K562 (cell line): ENCODE results near the gene CACNA1C. TPM values are rescaled to one million over a fixed set of nuclear protein-coding genes. Genes with fewer than 3 reads are reported as not detected.

Experiments used
- ATAC-seq: fragments of 200-7000 bp; cut with Tn5 transposase; 3 replicates; pipeline ENCODE4 v1.9.1; 2020; ENCODE audit warnings: moderate library complexity
- BruUV-seq: library from RNA; stranded (reverse); fragments of 400-500 nt; replicated peaks from 2 replicates; lab custom pipeline; 2021; lab: Mats Ljungman, UMichigan
- CTCF ChIA-PET: fragments of 300-600 bp; formaldehyde crosslinking; extraction: SDS; loops from one replicate; lab custom pipeline; 2021; ENCODE audit warnings: low intra/inter-chr PET ratio; lab: Yijun Ruan, JAX
- POLR2A ChIA-PET: fragments of 300-600, 350-650 bp; sonication (Branson Sonifier 250); formaldehyde crosslinking; extraction: SDS; loops from one replicate; lab custom pipeline; 2021; ENCODE audit warnings: antibody characterized with exemption, inconsistent platforms; lab: Yijun Ruan, JAX
- DNase-seq, 4 experiments: peaks; one replicate each; pipeline versions ENCODE4 v3.0.0 to v3.0.0-alpha.2; 2011 to 2018; ENCODE audit warnings: low spot score in 3 of 4, mixed read lengths in 3 of 4; ENCODE audit errors: extremely low read depth in 1 of 4
- FAIRE-seq: peaks from 2 replicates; lab custom pipeline; 2011; peaks lifted over from hg19 to GRCh38; lab: Jason Lieb, UNC
- H2AFZ ChIP-seq: 2 replicates; pipeline ENCODE4 v1.6.0; 2011; ENCODE audit warnings: low read depth, low read length, control low read depth, inconsistent platforms
- H3K27ac ChIP-seq: fragments of 200-600 bp; 3 replicates; pipeline ENCODE4 v1.8.0; 2011; ENCODE audit warnings: low read depth, mild to moderate bottlenecking, control low read depth, inconsistent platforms, low read length, moderate library complexity, mixed read lengths; ENCODE audit errors: extremely low read depth
- H3K27me3 ChIP-seq, 2 experiments: fragments of 300-600 bp in 1 of 2; 2 replicates in 1 of 2; 3 replicates in 1 of 2; pipeline versions ENCODE4 v1.6.0 to v1.8.0; 2011; ENCODE audit warnings: inconsistent platforms in 2 of 2, low read length in 2 of 2, mild to moderate bottlenecking in 1 of 2, mixed read lengths in 1 of 2, moderate library complexity in 1 of 2; ENCODE audit not compliant: control insufficient read depth in 2 of 2, insufficient read depth in 2 of 2
- H3K36me3 ChIP-seq: fragments of 300-600 bp; 3 replicates; pipeline ENCODE4 v1.8.0; 2011; ENCODE audit warnings: mild to moderate bottlenecking, low read length, inconsistent platforms; ENCODE audit not compliant: control insufficient read depth, insufficient read depth
- H3K4me1 ChIP-seq, 2 experiments: fragments of 200-600 bp in 1 of 2; replicated peaks in 1 of 2; 2 replicates in 1 of 2; 3 replicates in 1 of 2; pipeline versions ENCODE4 v1.5.1 to v1.8.0; 2011; ENCODE audit warnings: inconsistent platforms in 2 of 2, low read length in 2 of 2, mild to moderate bottlenecking in 1 of 2, mixed read lengths in 1 of 2, moderate library complexity in 1 of 2; ENCODE audit not compliant: control insufficient read depth in 2 of 2, insufficient read depth in 2 of 2
- H3K4me2 ChIP-seq: 2 replicates; pipeline ENCODE4 v1.6.1; 2011; ENCODE audit warnings: low read length, control low read depth, inconsistent platforms, mixed read lengths; ENCODE audit not compliant: insufficient read depth
- H3K4me3 ChIP-seq: fragments of 200-600 bp; sonication (generic), shearing (Covaris generic); 2 replicates; pipeline ENCODE4 v1.5.1; 2016; ENCODE audit warnings: control low read depth, inconsistent platforms
- H3K79me2 ChIP-seq: fragments of 200-600 bp; 3 replicates; pipeline ENCODE4 v1.8.0; 2011; ENCODE audit warnings: low read length, inconsistent platforms; ENCODE audit not compliant: control insufficient read depth, insufficient read depth
- H3K9ac ChIP-seq, 2 experiments: 2 replicates each; pipeline versions ENCODE4 v1.6.0 to v1.6.1; 2011; ENCODE audit warnings: low read depth in 2 of 2, low read length in 2 of 2, control low read depth in 1 of 2, inconsistent platforms in 1 of 2, mild to moderate bottlenecking in 1 of 2, mixed read lengths in 1 of 2; ENCODE audit not compliant: insufficient read depth in 1 of 2
- H3K9me1 ChIP-seq: one replicate; pipeline ENCODE4 v1.6.0; 2011; ENCODE audit warnings: inconsistent platforms, mild to moderate bottlenecking, low read length, moderate library complexity; ENCODE audit not compliant: control insufficient read depth, insufficient read depth
- H3K9me3 ChIP-seq: replicated peaks from 2 replicates; pipeline ENCODE4 v1.5.1; 2011; ENCODE audit warnings: low read depth, low read length, inconsistent platforms; ENCODE audit not compliant: control insufficient read depth, insufficient read depth
- H4K20me1 ChIP-seq: replicated peaks from 2 replicates; pipeline ENCODE4 v1.6.1; 2011; ENCODE audit warnings: low read length, inconsistent platforms, mixed read lengths; ENCODE audit not compliant: control insufficient read depth, insufficient read depth
- ARID1B ChIP-seq: fragments of 450-650 bp; IDR thresholded peaks from 2 replicates; pipeline ENCODE4 v1.6.1; 2016; ENCODE audit warnings: antibody characterized with exemption, mild to moderate bottlenecking, inconsistent platforms
- FOSL1 ChIP-seq: fragments of 200-800 bp; sonication (Bioruptor generic); conservative IDR thresholded peaks from 2 replicates; pipeline ENCODE4 v1.6.1; 2016; ENCODE audit warnings: missing genetic modification characterization, missing compliant biosample characterization
- MCM5 ChIP-seq: fragments of 450-650 bp; IDR thresholded peaks from 2 replicates; pipeline ENCODE4 v1.6.1; 2016; ENCODE audit warnings: low read depth
- SIN3B ChIP-seq: fragments of 450-650 bp; IDR thresholded peaks from 2 replicates; pipeline ENCODE4 v1.6.1; 2017; ENCODE audit warnings: low read depth, mild to moderate bottlenecking, moderate library complexity
- SMAD2 ChIP-seq: fragments of 150-350 bp; IDR thresholded peaks from 2 replicates; pipeline ENCODE4 v1.6.1; 2014; ENCODE audit warnings: low read depth, mild to moderate bottlenecking, low read length
- SMC3 ChIP-seq: conservative IDR thresholded peaks from 2 replicates; pipeline ENCODE4 v1.6.1; 2011; ENCODE audit warnings: low read depth, low read length, improper control_type of control experiment; ENCODE audit not compliant: insufficient read depth
- SRF ChIP-seq, 2 experiments: fragments of 250-450, 450-650 bp in 1 of 2; sonication (Bioruptor Pico) in 1 of 2; sonication (generic) in 1 of 2; formaldehyde crosslinking; IDR thresholded peaks; 2 replicates each; pipeline versions ENCODE4 v1.5.0 to v1.5.1; 2020 to 2022; ENCODE audit warnings: mild to moderate bottlenecking in 1 of 2, missing genetic modification reagents in 1 of 2
- ZNF699 ChIP-seq: fragments of 250-450 bp; sonication (Bioruptor Pico); IDR thresholded peaks from 2 replicates; pipeline ENCODE4 v1.8.0; 2021; ENCODE audit warnings: mild to moderate bottlenecking, moderate library complexity; ENCODE audit not compliant: insufficient replicate concordance
- WGBS: fragments of 100-300 bp; shearing (Covaris generic); methylation state at CpG from one replicate; pipeline ENCODE4 v1.1.6; 2016; ENCODE audit warnings: low coverage, mixed read lengths; ENCODE audit not compliant: insufficient coverage; ENCODE audit errors: missing lambda C conversion rate; 5-methylcytosine and 5-hydroxymethylcytosine counted together
- in situ Hi-C: fragments of 300-500 bp; cut with MboI; formaldehyde crosslinking; loops from 4 replicates; pipeline ENCODE4 v1.15.0; 2018; ENCODE audit warnings: inconsistent platforms, mixed read lengths
- intact Hi-C: fragments of 100-400 bp; cut with micrococcal nuclease; formaldehyde crosslinking; loops from 2 replicates; pipeline ENCODE4 v1.14.2; 2022
- polyA plus RNA-seq, 8 experiments: library from polyadenylated mRNA; depleted of rRNA in 4 of 8; stranded (reverse) in 5 of 8; unstranded in 3 of 8; fragments of >200 nt; fragmentation: Nextera tagmentation in 2 of 8; fragmentation: Illumina TruSeq in 1 of 8; extraction: Ambion mirVana in 2 of 8; extraction: Trizol in 1 of 8; gene quantifications; 2 replicates each; pipeline versions ENCODE4 v1.2.1 to v1.2.3, GENCODE V29; 2011 to 2014; ENCODE audit warnings: inconsistent platforms in 1 of 8, missing spikeins in 1 of 8
- total RNA-seq, 7 experiments: library from RNA; depleted of rRNA in 6 of 7; stranded (reverse); fragments of >200 nt in 6 of 7; fragmentation: Illumina TruSeq in 2 of 7; extraction: Trizol in 2 of 7; gene quantifications; 2 replicates each; pipeline versions ENCODE4 v1.2.1 to v1.2.3, GENCODE V29; 2011 to 2021; ENCODE audit warnings: low replicate concordance in 1 of 7

Gene CACNA1C
- total and polyA plus RNA-seq, 9 of the 15 experiments (the other 6 are each of a cell fraction or from before 2014, with no cell fraction given): not detected

GRCh38 chr12:2443776-2444175 lies 391.0 kb downstream of the CACNA1C start:
- Histone ChIP-seq H3K4me2 (no peak overlapping the region), H4K20me1 (no peaks in the 10 kb centered on the region), H2AFZ (no peak overlapping the region), H3K27me3 (no peaks in the 10 kb centered on the region), H3K27ac (no peak overlapping the region), H3K9ac (no peak overlapping the region), H3K36me3 (no peaks in the 10 kb centered on the region)
- ATAC-seq (no peak), DNase-seq (no peak)
- in situ Hi-C loops: no loop called here
- CTCF ChIA-PET: no interaction called here
- POLR2A ChIA-PET: interaction anchor here (0.6 kb wide), 1 partner anchor 157 kb away, joined by 3 read pairs; no protein-coding TSS in a partner anchor
- no TSS peak for BruUV-seq
- intact Hi-C loops: no loop called here
- TF ChIP-seq SMAD2: no peak
- no peak for TF ChIP-seq FOSL1 (tag)
- TF ChIP-seq ARID1B: no peak
- no peak for TF ChIP-seq ZNF699 (CRISPR knock-in tag)
- TF ChIP-seq SIN3B: no peak
- TF ChIP-seq, all 486 proteins: peak for 0
- Histone ChIP-seq H3K4me1 (no peaks in the 10 kb centered on the region), H3K9me3 (no peaks in the 10 kb centered on the region), H3K4me3 (no peak overlapping the region), H3K9me1 (no peaks in the 10 kb centered on the region), H3K79me2 (no peaks in the 10 kb centered on the region)
- FAIRE-seq: no peak
- WGBS: 0% methylated on average over 7 of the region's 7 CpGs

- no peak overlapping the region for H3K4me3 ChIP-seq
- no peak for DNase-seq
- no CpG with 5 or more reads among the region's 1 CpG for WGBS
- H3K4me1 ChIP-seq: no peaks in the 10 kb centered on the region
- H3K27me3 ChIP-seq: no peaks in the 10 kb centered on the region; a peak in 1 of 5 replicates
- H2AFZ ChIP-seq: no peak overlapping the region
- H3K9me1 ChIP-seq: no peaks in the 10 kb centered on the region
- in situ Hi-C loops (no loop called here), intact Hi-C loops (no loop called here)
- H3K27ac ChIP-seq: no peak overlapping the region
- H4K20me1 ChIP-seq: no peaks in the 10 kb centered on the region
- ATAC-seq: no peak
- H3K9ac ChIP-seq: no peak overlapping the region
- BruUV-seq: no TSS peak
- FAIRE-seq: no peak
- H3K36me3 ChIP-seq: no peaks in the 10 kb centered on the region
- ChIA-PET POLR2A (no interaction called here), CTCF (no interaction called here)
- no peak overlapping the region for H3K4me2 ChIP-seq
- no peaks in the 10 kb centered on the region for H3K79me2 ChIP-seq
- no peaks in the 10 kb centered on the region for H3K9me3 ChIP-seq
- no peak for TF ChIP-seq SRF (CRISPR knock-in tag; IDR thresholded peaks at IDR 0.05)
- no peak for TF ChIP-seq MCM5
- TF ChIP-seq SMC3: no peak
Observed at GRCh38 chr12:2445968-2446367, 393.2 kb downstream of the CACNA1C start.
